Adrenal gland (tissue), 5 donors: ENCODE results near the gene ABHD6.
"Not testable (repeated sequence)": the region's sequence is repeated elsewhere in the genome, so short reads cannot be mapped to it uniquely, and the experiment has no call there.

Experiments
- CTCF ChIP-seq, 6 experiments: fragments of 450-650 bp in 4 of 6; fragments of 200-600 bp in 2 of 6; sonication (generic) in 1 of 6; IDR thresholded peaks; 1 replicate in 5 of 6; 2 replicates in 1 of 6; pipeline versions ENCODE4 v1.5.1 to v1.8.0; 2016 to 2021; ENCODE audit warnings: antibody characterized with exemption in 6 of 6, mild to moderate bottlenecking in 2 of 6, moderate library complexity in 1 of 6
- POLR2A ChIP-seq, 2 donors: fragments of 450-650 bp; IDR thresholded peaks; one replicate each; pipeline ENCODE4 v1.6.1; 2017; ENCODE audit warnings: antibody characterized with exemption in 2 of 2, mild to moderate bottlenecking in 2 of 2, moderate library complexity in 1 of 2
- donor health status: DM: no; HTN: no; CAD: no.

GRCh38 chr3:58227933-58228332 lies 9.7 kb upstream of the ABHD6 start:
- not testable (repeated sequence) for TF ChIP-seq CTCF, POLR2A (IDR thresholded peaks at IDR 0.05)
